Fibroblast of skin of back (primary cell): ENCODE measurements around the gene BANK1.

ENCODE experiments used
- DNase-seq: peaks from one replicate; pipeline ENCODE4 v3.0.0-alpha.2; 2013

Gene BANK1

GRCh38 chr4:101960431-101960830 lies 169.9 kb downstream of the BANK1 start:
- no peak for DNase-seq

DNA sequence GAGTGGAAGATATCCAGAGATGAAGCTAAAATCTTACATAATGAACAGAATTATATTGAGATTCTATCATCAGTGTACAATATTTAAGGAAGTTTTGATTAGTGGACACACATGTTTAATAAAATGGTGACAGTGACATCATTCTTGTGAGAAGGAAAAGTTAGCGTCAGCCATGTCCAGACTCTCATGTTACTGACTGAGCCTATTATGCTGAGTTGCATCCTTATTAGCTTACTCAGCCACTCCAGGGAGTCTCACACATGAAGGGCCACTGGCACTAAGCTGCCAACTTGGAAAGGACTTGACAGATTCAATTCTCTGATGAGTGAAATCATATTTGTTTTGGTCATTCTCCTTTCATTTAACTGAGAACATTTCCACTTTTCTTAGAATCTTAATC lies 170.6 kb downstream of the BANK1 start:
- DNase-seq, result peak; percentile 73

DNA sequence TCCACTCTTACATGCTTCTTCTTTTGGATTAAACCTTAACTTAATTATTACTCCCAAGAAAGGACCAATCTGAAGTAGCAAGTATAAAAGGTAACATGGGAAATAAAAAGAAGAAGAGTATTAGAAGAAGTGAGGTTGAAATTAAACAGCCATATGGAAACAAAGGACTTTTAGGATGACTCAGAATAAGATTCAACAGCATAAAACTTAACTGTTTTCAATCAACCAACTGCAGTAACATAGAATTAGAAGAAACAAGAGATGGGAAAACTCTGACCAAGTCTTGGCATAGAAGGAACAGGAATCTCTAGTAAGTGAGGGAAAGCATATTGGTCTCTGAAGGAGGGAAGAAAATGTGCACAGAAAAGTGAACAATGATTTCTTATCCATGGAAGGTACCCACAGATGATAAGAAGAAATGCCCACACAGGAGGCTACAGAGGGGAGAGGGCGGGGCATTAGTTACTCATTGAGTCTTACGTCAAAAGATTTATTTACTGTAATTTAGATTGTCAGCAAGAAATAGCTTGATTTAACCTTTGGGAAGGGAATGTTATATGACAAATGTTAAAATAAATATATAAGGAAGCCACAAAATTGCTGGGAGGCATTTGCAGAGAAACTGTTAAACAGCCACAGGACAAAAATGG lies 177.3 kb downstream of the BANK1 start:
- peak; percentile 18 for DNase-seq

- DNase-seq, result no peak
These were observed 177.8 kb downstream of the BANK1 start for GRCh38 chr4:101968364-101968763.

DNA sequence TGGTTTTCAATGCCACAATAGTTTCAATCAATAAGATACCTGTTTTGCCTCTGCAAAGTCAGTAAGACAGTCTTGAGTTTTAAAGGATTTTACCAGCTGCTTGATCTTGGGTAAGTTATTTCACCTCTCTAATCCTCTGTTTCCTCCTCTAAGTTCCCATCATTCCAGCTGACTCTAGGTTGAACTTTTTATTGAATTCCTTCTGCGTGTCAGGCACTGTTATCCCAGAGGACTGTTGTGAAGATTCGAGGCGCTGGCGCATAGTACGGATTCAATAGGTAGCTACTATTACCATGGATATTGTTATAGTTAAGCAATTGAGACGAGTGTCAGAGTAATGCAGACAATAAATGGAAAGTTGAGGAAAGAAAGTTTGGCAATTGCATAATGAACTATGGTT lies 179.4 kb downstream of the BANK1 start:
- DNase-seq, result no peak

GRCh38 chr4:101970547-101971155 lies 180.1 kb downstream of the BANK1 start:
- DNase-seq, result peak; percentile 27

- no peak for DNase-seq
These were observed 182.3 kb downstream of the BANK1 start for GRCh38 chr4:101972791-101973190.

DNA sequence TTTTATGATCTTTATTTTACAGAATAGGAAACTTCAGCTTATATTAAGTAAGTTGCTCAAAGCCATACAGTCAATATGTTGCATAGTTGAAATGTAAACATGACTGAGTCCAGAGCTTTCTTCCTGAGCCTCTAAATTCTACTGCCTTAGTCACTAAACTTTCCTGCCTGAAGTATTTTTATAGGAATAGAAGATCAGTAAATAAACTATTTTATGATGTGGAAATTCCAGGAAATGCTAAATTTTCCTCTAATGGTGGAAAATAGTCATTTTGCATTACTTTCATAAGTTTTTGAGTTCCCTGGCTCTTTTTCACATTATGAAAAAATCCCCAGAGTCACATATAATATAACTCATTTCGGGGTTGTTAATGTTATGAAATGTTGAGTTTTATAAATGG lies 182.8 kb downstream of the BANK1 start:
- peak; percentile 31 for DNase-seq

DNA sequence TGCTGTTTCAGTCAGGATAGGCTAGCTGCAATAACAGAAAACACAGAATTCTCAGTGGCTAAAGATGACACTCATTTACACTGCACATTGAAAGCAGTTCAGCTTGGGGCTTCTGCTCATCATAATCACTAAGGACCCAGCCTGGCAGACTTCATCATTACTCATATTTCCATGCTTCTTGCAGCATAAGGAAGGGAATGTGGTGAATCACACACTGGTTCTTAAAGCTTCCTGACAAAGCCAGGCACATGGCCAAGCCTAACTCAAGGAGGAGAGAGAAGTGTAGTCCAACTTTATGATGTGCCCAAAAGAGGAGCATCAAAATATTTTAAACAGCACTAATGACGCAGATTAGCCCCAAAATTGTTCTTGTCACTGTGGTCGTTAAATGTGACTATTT lies 186.5 kb downstream of the BANK1 start:
- DNase-seq, result peak; percentile 98

DNA sequence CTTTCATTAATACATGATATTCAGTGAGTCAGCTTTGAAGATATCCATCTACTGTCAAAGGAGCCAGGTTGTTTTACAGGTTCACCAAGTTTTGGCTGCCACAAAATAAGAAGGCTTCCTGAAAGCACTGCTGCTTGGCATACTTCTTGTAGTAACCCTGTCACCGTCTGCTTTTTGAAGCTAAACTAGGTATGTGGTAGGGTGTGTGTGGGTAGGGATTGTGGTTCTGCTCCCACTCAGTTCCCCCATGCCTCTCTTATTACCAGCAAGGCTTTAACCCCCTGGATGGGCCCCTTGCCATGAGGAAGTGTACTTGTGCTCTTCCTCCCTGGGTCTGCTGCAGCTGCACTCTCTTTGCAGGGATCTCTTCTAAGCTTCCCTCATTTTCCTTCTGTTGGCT lies 191.2 kb downstream of the BANK1 start:
- DNase-seq, result no peak

- no peak for DNase-seq
These were observed 193.3 kb downstream of the BANK1 start for GRCh38 chr4:101983835-101984234.

- DNase-seq, result no peak
These were observed 197.2 kb downstream of the BANK1 start for GRCh38 chr4:101987623-101988243.

DNA sequence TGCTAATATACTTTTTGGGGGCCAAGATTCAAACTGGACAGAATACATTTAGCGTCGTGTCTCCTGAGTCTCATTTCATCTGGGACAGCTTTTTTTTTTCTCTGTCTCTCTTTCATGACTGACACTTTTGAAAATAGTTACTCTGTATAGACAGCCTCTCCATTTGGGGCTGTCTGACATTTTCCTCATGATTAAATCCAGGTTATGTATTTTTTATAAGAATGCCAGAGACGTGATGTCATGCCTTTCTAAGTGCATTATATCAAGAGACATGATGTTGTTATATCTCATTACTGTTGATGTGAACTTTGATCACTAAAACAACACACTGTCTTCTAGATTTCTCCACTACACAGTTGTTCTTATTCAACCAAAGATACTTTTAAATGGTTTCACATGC lies 199.0 kb downstream of the BANK1 start:
- DNase-seq, result peak; percentile 37

- no peak for DNase-seq
These were observed 201.9 kb downstream of the BANK1 start for GRCh38 chr4:101992446-101992845.

DNA sequence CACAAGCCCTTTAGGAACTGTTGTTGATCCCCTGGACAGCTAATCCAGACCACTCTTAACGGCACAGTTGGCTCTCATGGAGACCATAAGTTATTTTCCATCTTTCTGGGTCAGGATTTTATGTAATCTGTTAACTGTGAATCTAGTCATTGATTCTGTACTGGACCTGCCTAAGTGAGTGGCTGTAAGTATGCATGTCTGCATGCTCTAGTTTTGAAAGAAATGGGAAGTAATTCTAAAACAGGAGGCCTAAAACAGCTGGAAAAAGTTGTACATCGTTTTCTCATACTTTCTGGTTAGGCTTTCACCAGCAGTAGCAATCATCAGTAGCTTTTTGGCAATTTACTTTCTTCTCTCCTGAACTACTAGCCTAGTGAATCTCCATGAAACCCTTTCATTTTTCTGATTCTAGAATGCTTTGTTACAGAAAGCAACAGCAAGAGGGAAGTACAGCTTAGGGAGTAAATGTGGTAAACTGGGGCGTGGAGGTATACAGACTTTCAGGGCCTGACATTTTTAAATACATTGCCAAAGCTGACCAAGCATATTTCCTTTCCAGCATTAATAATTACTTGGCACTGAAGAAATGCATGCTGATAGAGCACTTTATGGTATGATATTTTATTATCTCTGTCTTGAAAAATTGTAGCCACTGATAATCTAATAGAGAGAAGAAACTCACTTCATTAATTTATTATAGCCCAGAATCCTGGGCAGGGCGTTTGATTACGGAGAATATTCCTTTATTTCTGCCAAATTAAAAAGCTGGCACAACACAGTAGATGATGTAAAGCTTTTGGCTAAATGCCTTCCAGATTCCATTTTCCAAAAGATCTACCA lies 202.7 kb downstream of the BANK1 start:
- no peak for DNase-seq

- no peak for DNase-seq
These were observed 203.6 kb downstream of the BANK1 start for GRCh38 chr4:101993842-101994775.

DNA sequence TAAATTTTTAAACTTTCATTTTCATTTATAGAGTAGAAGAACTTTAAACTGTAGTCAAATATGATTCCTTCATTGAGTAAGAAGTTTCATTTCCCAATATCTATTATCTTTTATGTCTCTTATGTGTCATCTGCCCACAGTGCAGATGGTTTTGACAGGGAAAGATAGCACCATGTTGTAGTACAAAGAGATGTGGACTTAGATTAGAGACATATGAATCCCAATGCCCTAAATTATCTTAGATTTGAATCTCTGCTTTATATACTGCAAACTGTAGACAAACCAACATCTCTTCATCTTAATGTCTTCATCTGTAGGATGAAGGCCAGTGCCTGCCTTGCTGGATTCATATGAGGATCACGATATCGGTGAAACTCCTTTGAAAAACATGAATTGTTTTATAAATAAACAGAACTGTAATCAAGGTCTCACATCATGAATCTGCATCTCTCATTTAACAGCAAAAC lies 217.5 kb downstream of the BANK1 start:
- no peak for DNase-seq

DNA sequence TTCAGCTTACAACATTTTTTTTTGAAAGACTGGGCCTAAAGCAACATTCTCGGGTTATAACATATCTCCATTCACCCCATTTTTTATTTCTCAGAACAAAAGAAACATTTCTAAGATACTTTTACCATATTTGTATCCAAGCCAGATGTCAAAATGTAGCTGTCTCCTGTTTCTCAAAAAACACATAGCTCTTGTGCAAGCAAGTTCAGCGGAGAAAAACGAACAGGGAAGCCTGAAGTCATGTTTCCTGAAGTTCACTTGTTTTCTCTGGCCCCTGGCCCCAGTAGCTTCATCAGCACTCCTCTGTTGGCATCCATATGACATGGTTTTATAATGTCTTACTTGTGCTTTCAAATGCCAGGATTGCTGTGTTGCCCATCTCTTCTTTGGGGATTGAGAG lies 218.2 kb downstream of the BANK1 start:
- peak; percentile 6 for DNase-seq

- DNase-seq, result no peak
These were observed 231.8 kb downstream of the BANK1 start for GRCh38 chr4:102022343-102022742.

- DNase-seq, result no peak
These were observed 237.4 kb downstream of the BANK1 start for GRCh38 chr4:102027961-102028360.

DNA sequence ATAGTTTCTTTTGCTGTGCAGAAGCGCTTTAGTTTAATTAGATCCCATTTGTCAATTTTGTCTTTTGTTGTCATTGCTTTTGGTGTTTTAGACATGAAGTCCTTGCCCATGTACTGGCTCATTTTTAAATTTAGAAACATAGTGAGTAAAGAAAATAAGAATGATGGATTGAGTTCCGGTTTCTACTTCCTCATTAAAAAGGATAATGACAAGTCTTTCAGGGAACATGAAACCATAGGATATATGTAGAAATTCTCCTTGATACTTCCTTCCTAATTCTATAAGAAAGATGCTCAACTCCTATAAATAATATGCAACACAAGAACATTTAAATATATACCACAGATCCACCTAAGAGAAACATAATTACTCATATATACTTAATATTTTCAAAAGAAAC lies 240.9 kb downstream of the BANK1 start:
- DNase-seq, result no peak

DNA sequence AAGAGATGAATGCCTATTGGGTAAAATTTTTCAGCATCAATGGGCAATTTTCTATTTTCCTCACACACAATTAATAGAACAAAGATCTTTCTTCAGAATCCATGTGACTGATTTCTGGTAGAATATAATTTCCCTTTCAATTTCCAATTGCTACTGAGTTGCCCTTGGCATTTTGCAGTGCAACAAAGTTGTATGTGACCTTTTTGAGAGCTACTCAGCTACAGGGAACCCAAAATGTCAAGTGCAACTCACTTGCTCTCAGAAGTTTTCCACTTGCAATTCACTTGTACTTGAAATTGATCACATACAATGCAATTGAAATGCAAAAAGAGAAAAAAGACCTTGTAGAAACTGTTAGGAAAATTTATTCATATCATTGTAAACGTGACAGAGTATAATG lies 245.5 kb downstream of the BANK1 start:
- DNase-seq, result no peak
